ENCODE measurements around the gene EIF4E3.

EIF4E3 gene

DNA sequence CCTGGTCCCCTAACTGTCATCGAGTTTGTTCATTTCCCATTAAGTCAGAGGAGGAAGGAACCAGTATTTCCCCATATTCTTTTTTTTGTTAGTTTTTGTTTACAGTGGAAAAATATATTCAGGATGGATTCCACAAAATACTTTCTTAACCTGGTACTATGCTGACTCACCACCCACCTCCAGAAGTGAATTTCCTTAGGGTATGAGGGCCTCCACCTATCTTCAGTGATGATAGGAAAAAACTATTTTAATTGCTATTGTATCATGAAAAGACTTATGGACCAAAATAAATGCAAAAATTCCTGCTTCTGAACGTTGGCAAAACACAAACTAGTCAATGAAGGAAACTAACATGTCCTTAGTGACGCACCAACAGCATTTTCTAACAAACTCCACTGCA, 77.5 kb downstream of the EIF4E3 start:
- DNase-seq (ENCODE audit: low read depth) = no peak

- no peak for DNase-seq (ENCODE audit: low read depth)
Observed at GRCh38 chr3:71646971-71647370, 78.2 kb downstream of the EIF4E3 start.

DNA sequence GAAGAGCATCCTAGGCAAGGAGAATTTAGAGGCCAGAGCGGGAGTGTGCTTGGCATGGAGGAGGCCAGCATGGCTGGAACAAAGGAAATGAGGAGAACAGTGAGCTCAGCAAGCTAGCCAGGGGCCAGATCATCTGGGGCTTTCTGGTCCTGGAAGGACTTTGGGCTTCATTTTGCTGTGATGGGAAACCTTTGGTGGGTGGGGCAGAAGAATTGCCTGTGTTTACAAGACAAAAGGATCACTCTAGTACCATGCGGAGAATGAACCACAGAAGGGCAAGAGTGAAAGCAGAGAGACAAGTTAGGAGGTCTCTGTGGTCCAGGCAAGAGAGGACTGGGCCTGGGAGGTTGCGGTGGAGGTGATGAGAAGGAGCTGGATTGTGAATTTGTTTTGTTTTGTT, 80.1 kb downstream of the EIF4E3 start:
- no peak for DNase-seq (ENCODE audit: low read depth)

DNA sequence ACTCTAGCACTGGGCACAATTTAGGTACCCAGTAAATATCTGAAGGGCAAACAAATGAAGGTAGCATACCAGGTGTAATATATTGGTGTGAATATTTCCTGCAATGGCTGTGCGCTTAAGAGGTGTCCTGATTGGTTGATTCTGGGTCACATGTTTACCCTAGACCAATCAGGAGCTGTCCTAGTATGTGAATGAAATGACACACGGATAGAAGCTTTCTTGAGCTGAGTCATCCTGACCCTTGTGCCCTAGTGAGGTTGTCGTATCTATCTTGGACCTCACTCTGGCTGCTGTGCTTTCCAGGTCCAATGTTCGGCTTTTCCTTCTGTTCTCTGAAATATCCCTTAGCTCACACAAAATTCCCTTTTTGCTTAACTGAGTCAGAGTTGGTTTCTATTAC, 83.5 kb downstream of the EIF4E3 start:
- DNase-seq (ENCODE audit: low read depth) = no peak

GRCh38 chr3:71640331-71640983, 84.7 kb downstream of the EIF4E3 start:
- DNase-seq (ENCODE audit: low read depth) = no peak

- no peak for DNase-seq (ENCODE audit: low read depth)
Observed at GRCh38 chr3:71636482-71636881, 88.7 kb downstream of the EIF4E3 start.

DNA sequence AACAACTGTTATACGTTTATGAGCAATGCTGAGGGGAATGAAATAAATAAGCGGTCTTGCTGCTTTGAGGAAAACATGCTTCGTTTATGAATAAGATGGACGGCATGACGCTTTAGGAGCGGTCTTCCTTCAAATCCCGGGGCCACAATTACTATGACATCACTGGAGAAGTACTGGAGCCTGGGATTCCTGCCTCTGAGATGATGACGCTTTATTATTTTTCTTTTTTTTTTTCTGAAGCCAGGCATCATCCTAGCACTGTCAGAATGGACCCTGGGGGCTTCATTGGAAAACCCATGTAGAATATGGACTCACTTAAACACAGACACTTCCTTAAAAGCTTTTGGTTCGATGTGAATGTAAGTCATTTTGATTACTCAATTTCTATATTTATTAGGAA, 89.2 kb downstream of the EIF4E3 start:
- no peak for DNase-seq (ENCODE audit: low read depth)

- DNase-seq (ENCODE audit: low read depth) = no peak
Observed at GRCh38 chr3:71634671-71635070, 90.5 kb downstream of the EIF4E3 start.

GRCh38 chr3:71629711-71630110, 95.5 kb downstream of the EIF4E3 start:
- no peak for DNase-seq (ENCODE audit: low read depth)

DNA sequence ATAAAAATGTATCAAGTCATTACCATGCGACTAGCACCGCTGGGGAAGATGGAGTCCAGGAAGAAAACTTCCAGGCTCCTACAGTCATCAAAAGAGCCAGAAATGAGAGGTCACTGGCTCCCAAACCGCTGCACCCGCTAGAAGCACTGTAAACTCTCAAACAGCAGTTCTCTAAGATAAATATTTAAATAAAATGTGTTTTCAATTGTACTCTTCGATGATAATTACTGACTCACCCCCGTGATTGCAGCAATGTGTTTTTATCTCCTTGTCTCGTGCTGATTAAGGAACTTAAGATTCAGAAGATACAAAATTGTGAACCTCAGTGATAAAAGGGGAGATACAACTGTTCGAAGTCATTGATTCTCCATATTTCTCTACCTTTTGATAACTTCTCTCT, 95.9 kb downstream of the EIF4E3 start:
- no peak for DNase-seq (ENCODE audit: low read depth)

DNA sequence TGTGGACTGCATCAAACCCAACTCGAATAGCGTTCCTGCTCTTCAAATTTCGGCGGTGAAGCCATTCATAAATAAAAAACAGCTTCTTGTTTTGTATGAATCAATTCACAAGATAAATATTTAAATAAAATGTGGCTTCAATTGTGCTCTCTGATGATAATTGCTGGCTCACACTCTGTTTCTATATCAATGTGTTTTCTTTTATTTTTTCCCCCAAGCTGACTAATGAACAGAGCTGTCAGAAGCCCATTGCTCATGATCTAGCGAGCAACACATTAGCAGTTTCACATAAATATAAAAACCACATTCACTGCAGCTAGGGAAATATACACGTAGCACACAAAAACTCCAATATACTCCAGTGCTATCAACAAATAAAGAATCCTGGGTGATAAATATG, 96.7 kb downstream of the EIF4E3 start:
- no peak for DNase-seq (ENCODE audit: low read depth)

DNA sequence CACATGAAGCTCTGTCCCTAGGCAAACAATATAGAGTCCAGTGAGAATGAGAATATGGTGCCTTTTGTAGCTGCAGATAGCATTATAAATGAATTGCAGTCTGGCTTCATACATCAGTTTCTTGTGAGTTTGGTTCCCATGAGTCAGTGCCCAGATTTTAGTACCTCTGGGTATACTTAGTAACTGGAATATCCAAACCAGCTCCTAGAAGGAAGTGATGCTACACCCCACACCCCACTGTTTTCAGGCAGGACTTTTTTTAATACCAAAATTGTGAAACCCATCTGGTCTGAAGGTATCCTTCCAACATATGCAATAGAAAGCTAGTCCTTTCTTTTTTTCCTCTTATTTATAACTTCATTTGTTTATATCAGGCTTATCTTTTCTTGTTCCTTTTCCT, 99.5 kb downstream of the EIF4E3 start:
- no peak for DNase-seq (ENCODE audit: low read depth)
